DMS153 treated with DMSO at 0.1 percent for 48 hours (cell line): ENCODE results near the gene INPP4A.

Source experiments
- DNase-seq: peaks from one replicate; lab custom pipeline; 2025; ENCODE audit not compliant: unreplicated experiment; lab: John Stamatoyannopoulos, UW

INPP4A gene

GRCh38 chr2:98489971-98490962 is 45.6 kb downstream of the INPP4A start:
- DNase-seq = no peak

- no peak for DNase-seq
Measured at GRCh38 chr2:98492441-98492840, 47.8 kb downstream of the INPP4A start.

GRCh38 chr2:98494699-98495098 is 50.0 kb downstream of the INPP4A start:
- no peak for DNase-seq

DNA sequence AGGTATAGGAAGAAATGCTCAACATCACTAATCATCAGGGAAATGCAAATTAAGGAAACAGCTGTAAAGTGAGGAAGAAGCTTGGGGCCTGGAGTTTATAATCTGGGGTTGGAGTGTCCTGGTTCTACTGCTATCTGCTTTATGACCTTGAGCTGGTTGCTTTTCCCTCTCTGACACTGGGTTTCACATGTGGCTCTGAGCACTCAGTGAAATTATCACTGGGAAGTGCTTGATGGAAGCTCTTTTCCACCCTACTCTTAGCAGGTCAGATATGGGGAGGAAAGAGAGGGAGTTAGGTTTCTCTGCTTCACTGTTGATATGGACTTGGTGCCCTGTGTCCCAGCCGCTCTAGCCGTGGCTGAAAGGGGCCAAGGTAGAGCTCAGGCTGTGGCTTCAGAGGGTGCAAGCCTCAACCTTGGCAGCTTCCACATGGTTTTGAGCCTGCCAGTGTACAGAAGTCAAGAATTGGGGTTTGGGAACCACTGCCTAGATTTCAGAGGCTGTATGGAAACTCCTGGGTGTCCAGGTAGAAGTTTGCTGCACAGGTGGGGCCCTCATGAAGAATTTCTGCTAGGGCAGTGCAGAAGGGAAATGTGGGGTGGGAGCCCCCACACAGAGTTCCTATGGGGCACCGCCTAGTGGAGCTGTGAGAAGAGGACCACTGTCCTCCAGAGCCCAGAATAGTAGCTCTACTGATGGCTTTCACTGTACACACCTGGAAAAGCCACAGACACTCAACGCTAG is 52.3 kb downstream of the INPP4A start:
- DNase-seq = no peak

GRCh38 chr2:98498703-98499440 is 54.2 kb downstream of the INPP4A start:
- DNase-seq = no peak

- no peak for DNase-seq
Measured at GRCh38 chr2:98500561-98500960, 55.9 kb downstream of the INPP4A start.

DNA sequence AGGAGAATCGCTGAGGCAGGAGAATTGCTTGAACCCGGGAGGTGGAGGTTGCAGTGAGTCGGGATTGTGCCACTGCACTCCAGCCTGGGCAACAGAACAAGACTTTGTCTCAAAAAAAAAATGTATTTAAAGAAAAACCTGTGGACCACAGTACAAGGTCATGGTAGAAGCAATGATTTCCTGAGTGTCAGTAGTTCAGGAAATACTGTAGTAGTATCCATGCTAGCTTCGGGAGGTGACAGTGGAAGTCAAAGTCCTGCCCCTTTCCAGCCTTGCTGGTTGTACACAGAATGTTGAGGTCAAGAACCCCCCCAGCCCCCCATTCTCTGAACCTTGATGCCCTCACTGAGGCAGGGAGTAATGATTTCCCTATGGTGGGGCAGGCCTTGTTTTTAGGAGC is 56.6 kb downstream of the INPP4A start:
- no peak for DNase-seq

DNA sequence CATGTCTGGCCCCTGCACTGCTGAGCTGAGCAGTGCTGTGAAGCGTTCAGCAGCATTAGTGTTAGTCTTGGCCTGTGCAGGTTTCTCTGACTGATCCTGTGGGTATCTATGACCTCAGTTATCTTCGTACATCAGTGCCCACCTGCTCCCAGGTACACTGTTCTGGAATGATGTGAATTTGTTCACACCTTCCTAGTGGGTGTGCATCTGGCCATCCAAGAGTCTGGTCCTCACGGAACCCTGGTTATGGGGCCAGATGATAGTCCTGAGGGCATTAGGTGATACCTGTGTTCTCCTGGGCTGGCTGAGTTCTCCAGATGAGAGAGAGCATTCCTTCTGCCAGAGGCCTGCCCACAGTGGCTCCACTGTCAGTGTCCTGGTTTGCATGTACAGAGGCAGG is 57.2 kb downstream of the INPP4A start:
- no peak for DNase-seq

DNA sequence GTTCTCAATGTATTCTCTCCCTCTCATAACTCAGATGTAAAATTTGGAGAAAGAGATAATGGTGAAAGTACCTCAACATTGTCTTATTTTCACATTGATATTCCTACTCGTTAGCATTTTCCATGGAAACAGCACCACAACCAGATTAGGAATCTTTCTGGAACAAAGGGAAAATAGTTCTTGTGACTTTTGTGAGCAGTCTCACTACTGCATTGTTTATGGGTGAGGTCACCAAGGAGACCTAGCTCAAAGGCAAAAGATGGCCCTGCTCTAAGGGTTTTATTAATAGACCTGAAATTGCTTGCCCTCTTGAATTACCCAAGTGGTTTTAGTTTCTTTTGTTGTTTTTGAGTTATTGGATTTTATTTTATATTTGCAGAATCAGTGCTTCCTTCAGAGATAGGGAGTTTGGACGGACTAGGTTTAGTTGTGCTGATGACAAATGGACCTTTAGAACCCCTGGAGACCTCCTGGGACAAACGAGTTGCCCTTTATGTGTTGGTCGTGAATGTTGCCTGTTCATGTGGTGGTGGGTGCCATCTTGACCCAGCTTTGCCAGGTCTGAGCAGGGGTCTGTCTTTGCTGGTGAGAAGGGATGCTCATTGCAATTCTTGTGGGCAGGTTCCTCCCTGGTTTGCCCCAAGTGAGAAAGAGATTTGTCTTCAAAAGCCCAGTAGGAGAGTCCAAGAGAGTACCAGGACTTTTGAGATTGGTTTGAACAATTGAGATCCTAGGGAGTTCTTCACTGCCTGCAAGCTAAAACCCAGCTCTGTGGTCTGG is 58.1 kb downstream of the INPP4A start:
- no peak for DNase-seq

- no peak for DNase-seq
Measured at GRCh38 chr2:98503481-98504105, 58.9 kb downstream of the INPP4A start.

DNA sequence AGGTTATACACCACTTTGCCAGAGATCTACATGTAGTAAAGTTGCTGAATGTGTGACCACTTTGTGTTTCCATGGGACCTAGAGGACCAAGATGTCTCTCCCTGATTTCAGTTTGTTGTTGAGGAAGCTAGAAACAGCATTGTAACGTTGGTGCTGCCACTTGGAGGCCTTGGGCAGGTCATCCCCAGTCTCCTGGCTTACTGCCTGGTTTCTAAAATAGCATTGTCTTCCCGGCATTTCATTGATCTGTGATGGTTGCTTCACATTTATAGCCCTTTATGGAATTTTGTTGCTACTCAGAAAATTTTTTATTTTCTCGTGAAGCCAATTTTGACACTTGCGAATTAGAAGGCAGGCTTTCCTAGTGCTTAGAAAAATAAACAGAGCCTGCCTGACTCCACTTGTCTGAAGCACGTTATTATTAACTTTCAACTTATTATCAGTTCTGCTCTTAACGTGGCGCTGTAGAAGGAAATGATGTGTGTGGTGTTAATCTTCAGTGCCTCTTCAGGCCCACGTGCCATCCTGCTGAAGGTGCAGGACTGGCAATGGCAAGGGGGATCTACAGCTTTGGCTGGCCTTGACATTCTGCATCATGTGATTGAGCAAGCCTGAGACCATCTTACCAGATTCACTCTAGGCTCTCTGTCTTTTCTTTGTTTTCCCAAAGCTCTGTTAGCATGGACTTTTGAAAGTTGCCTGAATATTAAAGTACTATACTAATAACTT is 59.9 kb downstream of the INPP4A start:
- no peak for DNase-seq

DNA sequence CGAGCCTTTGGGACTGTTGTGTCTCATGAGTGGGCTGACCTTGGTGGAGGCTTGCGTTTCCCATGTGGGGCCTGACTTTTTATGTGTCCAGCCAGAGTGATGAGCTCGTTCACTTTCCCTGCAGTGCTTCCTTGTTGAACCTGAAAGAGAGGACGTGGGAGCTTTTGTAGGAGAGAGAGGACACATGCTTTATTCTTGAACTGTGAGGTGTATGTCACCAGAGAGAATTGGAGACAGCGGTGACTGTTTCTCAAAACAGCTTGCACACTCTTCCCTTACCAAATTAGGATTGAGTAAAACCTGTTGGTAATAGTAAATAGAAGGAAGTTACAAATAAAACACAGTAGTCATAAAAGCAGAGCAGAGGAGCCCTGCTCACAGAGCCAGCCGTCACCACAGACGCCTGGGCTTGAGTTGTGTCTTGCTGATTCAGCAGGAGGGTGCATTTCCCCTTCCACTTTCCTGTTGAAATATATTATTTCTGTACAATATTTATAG is 60.7 kb downstream of the INPP4A start:
- peak; percentile 25 for DNase-seq

- no peak for DNase-seq
Measured at GRCh38 chr2:98505971-98506664, 61.5 kb downstream of the INPP4A start.

DNA sequence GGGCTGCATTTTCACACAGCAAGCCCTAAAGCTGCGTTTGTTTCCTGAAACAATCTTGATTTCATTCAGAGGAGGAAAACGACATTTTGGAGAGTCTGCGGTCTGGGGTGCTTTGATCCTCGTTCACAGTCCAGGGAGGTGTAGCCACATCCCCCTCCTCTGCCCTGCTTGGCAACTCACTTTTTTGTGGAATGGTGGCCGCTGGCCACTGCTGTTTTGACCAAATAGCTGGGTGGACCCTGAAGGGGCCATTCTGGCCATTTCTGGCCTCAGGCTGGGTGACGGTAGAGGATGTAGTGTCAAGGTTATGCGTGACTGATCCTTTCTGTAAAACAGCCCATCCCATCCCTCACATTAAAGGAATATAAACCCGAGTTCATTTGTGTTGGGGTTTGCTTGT is 62.2 kb downstream of the INPP4A start:
- DNase-seq = no peak

- no peak for DNase-seq
Measured at GRCh38 chr2:98507461-98507860, 62.8 kb downstream of the INPP4A start.

DNA sequence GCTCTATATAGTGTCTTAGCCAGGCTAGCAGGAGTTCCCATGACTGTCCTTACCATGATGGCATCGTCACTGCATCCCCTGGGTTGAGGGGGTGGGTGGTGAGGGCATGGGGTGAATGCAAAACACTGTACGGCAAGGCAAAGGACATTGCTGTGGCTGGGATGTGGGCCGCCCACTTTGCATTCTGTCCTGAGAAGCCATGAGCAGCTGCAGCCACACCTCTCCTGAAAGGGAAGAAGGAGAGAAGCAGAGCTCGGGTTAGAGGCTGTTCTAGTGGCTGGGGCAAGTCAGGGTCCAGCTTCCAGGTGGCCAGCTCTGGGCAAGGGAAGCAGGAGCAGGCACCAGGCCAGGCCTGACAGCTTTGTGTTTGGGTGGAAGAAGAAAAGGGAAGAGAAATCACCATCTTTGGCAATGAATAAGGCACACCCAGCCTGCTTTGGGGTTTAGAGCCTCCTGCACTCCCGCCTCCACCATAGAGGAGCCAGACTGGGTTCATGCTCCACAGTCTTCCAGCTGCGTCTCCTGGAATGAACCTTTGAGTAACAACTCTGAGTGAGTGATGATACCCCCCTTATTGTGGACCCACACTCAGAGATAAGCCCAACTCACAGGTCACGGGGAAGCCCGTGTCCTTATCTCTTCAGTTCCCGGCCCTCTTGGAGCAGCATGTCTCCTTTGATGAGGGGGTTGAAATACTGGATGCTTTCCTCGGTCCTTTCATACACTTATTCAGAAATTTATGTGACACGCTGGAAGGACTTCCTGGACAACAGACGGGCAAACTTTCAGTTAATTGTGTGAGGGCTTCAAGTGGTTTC is 63.4 kb downstream of the INPP4A start:
- no peak for DNase-seq

DNA sequence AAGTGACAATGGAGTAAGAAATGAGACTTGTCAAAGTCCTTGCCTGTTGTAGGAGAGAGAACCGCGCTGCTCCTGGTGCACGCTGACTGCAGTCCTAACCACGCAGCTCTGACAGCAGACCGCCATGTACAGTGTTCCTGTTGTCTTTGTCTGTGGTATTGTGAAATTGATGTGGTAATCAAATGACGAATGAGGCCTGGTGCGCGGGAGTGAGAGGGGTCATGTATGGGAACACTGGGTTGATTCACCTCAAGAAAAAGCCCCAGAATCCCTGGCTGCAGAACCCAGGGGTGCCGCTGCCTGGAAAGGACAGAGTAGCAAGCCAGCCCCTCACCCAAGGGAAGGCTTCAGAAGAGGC is 64.0 kb downstream of the INPP4A start:
- DNase-seq = no peak
